HEK293 (cell line): ENCODE data around the gene PPP1R9B.

Source experiments
- CTCF ChIA-PET: fragments of 350-600 bp; formaldehyde crosslinking; extraction: SDS; loops from one replicate; lab custom pipeline; 2021; ENCODE audit warnings: antibody characterized with exemption; lab: Yijun Ruan, JAX
- POLR2A ChIA-PET: fragments of 300-600 bp; formaldehyde crosslinking; extraction: SDS; loops from one replicate; lab custom pipeline; 2020; ENCODE audit warnings: antibody characterized with exemption, inconsistent platforms; lab: Yijun Ruan, JAX
- H3K27ac ChIP-seq: fragments of 200-500 bp; sonication (Bioruptor generic); 2 replicates; pipeline ENCODE4 v1.5.1; 2014; ENCODE audit warnings: low read depth, low read length, control low read depth, inconsistent platforms; ENCODE audit errors: extremely low read depth
- H3K36me3 ChIP-seq, 2 experiments: fragments of 200-500 bp in 1 of 2; sonication (Bioruptor generic) in 1 of 2; 1 replicate in 1 of 2; 2 replicates in 1 of 2; pipeline ENCODE4 v1.5.1; 2014 to 2017; ENCODE audit warnings: inconsistent platforms in 2 of 2, low read length in 2 of 2; ENCODE audit not compliant: control insufficient read depth in 2 of 2, insufficient read depth in 1 of 2
- H3K4me1 ChIP-seq: fragments of 200-500 bp; sonication (Bioruptor generic); 2 replicates; pipeline ENCODE4 v1.5.1; 2014; ENCODE audit warnings: mild to moderate bottlenecking, low read length, inconsistent platforms; ENCODE audit not compliant: control insufficient read depth, insufficient read depth
- H3K4me3 ChIP-seq: 2 replicates; pipeline ENCODE4 v1.5.1; 2011; ENCODE audit warnings: low read depth, mild to moderate bottlenecking, control low read depth, low read length, moderate library complexity
- H3K9me3 ChIP-seq: fragments of 200-500 bp; sonication (Bioruptor generic); 2 replicates; pipeline ENCODE4 v1.5.1; 2014; ENCODE audit warnings: low read depth, low read length, inconsistent platforms; ENCODE audit not compliant: control insufficient read depth, insufficient read depth
- EGR2 ChIP-seq: fragments of 450-650 bp; formaldehyde crosslinking; IDR thresholded peaks from 2 replicates; pipeline ENCODE4 v1.5.1; 2016; ENCODE audit warnings: low read depth, missing biosample characterization, missing genetic modification characterization
- GLIS2 ChIP-seq: fragments of 450-650 bp; formaldehyde crosslinking; IDR thresholded peaks from 2 replicates; pipeline ENCODE4 v1.5.1; 2016; ENCODE audit warnings: missing biosample characterization, missing genetic modification characterization
- HOXD13 ChIP-seq: sonication (generic); formaldehyde crosslinking; IDR thresholded peaks from 2 replicates; pipeline ENCODE4 v1.8.0; 2022; ENCODE audit warnings: missing genetic modification reagents, borderline replicate concordance
- KLF16 ChIP-seq: fragments of 450-650 bp; formaldehyde crosslinking; IDR thresholded peaks from 2 replicates; pipeline ENCODE4 v1.5.1; 2017; ENCODE audit warnings: missing biosample characterization, missing genetic modification characterization
- KLF8 ChIP-seq: fragments of 450-650 bp; formaldehyde crosslinking; IDR thresholded peaks from 2 replicates; pipeline ENCODE4 v1.5.1; 2016; ENCODE audit warnings: missing biosample characterization, missing genetic modification characterization
- KLF9 ChIP-seq: fragments of 450-650 bp; formaldehyde crosslinking; IDR thresholded peaks from 2 replicates; pipeline ENCODE4 v1.5.1; 2016; ENCODE audit warnings: missing biosample characterization, missing genetic modification characterization, low read depth
- PATZ1 ChIP-seq: fragments of 450-650 bp; formaldehyde crosslinking; IDR thresholded peaks from 2 replicates; pipeline ENCODE4 v1.5.1; 2016; ENCODE audit warnings: missing biosample characterization, missing genetic modification characterization
- SP2 ChIP-seq: fragments of 450-650 bp; formaldehyde crosslinking; IDR thresholded peaks from 2 replicates; pipeline ENCODE4 v1.5.1; 2016; ENCODE audit warnings: missing biosample characterization, missing genetic modification characterization
- ZBTB1 ChIP-seq: fragments of 450-650 bp; formaldehyde crosslinking; IDR thresholded peaks from 2 replicates; pipeline ENCODE4 v1.5.1; 2016; ENCODE audit warnings: missing biosample characterization, missing genetic modification characterization
- ZBTB17 ChIP-seq: fragments of 450-650 bp; formaldehyde crosslinking; IDR thresholded peaks from 2 replicates; pipeline ENCODE4 v1.5.1; 2016; ENCODE audit warnings: missing biosample characterization, missing genetic modification characterization
- ZBTB20 ChIP-seq: fragments of 450-650 bp; formaldehyde crosslinking; IDR thresholded peaks from 2 replicates; pipeline ENCODE4 v1.5.1; 2016; ENCODE audit warnings: missing biosample characterization, missing genetic modification characterization
- ZFHX2 ChIP-seq: fragments of 450-650 bp; formaldehyde crosslinking; conservative IDR thresholded peaks from 2 replicates; pipeline ENCODE4 v1.5.1; 2016; ENCODE audit warnings: missing biosample characterization, missing genetic modification characterization
- ZIC2 ChIP-seq: fragments of 450-650 bp; formaldehyde crosslinking; IDR thresholded peaks from 2 replicates; pipeline ENCODE4 v1.5.1; 2016; ENCODE audit warnings: missing biosample characterization, missing genetic modification characterization
- ZNF2 ChIP-seq: fragments of 450-650 bp; formaldehyde crosslinking; IDR thresholded peaks from 2 replicates; pipeline ENCODE4 v1.5.1; 2016; ENCODE audit warnings: missing biosample characterization, missing genetic modification characterization
- ZNF202 ChIP-seq: fragments of 450-650 bp; formaldehyde crosslinking; IDR thresholded peaks from 2 replicates; pipeline ENCODE4 v1.5.1; 2016; ENCODE audit warnings: missing biosample characterization, missing genetic modification characterization, borderline replicate concordance
- ZNF423 ChIP-seq: fragments of 450-650 bp; formaldehyde crosslinking; IDR thresholded peaks from 2 replicates; pipeline ENCODE4 v1.5.1; 2016; ENCODE audit warnings: missing biosample characterization, missing genetic modification characterization
- ZNF610 ChIP-seq: fragments of 450-650 bp; formaldehyde crosslinking; IDR thresholded peaks from 2 replicates; pipeline ENCODE4 v1.5.1; 2016; ENCODE audit warnings: missing biosample characterization, missing genetic modification characterization, borderline replicate concordance
- ZNF658 ChIP-seq: fragments of 450-650 bp; formaldehyde crosslinking; IDR thresholded peaks from 2 replicates; pipeline ENCODE4; 2016; ENCODE audit warnings: missing biosample characterization, missing genetic modification characterization
- ZSCAN16 ChIP-seq: fragments of 450-650 bp; formaldehyde crosslinking; IDR thresholded peaks from 2 replicates; pipeline ENCODE4 v1.5.1; 2016; ENCODE audit warnings: missing biosample characterization, missing genetic modification characterization
- ZSCAN4 ChIP-seq: fragments of 450-650 bp; formaldehyde crosslinking; IDR thresholded peaks from 2 replicates; pipeline ENCODE4 v1.5.1; 2017; ENCODE audit warnings: missing biosample characterization, missing genetic modification characterization
- ZXDB ChIP-seq: fragments of 450-650 bp; formaldehyde crosslinking; IDR thresholded peaks from 2 replicates; pipeline ENCODE4 v1.5.1; 2016; ENCODE audit warnings: missing biosample characterization, missing genetic modification characterization
- TF ChIP-seq, protein P1 (sequence below): fragments of 450-650 bp; formaldehyde crosslinking; IDR thresholded peaks from 2 replicates; pipeline ENCODE4; 2016; ENCODE audit warnings: missing biosample characterization, missing genetic modification characterization
- TF ChIP-seq, protein P2 (sequence below): fragments of 450-650 bp; formaldehyde crosslinking; optimal IDR thresholded peaks from 2 replicates; pipeline ENCODE3; 2016; ENCODE audit warnings: missing biosample characterization, mild to moderate bottlenecking, missing genetic modification characterization
- TF ChIP-seq, protein P3 (sequence below): fragments of 450-650 bp; formaldehyde crosslinking; IDR thresholded peaks from 2 replicates; pipeline ENCODE4 v1.5.1; 2016; ENCODE audit warnings: missing biosample characterization, missing genetic modification characterization

The PPP1R9B gene

GRCh38 chr17:50149091-50149416, 1.4 kb downstream of the PPP1R9B start:
- POLR2A ChIA-PET: interaction anchor here (1.4 to 1.7 kb wide), 2 partner anchors 10 to 13 kb away, joined by 9 to 10 read pairs; no protein-coding TSS in a partner anchor
- peaks cover 15% of the 10 kb centered on the region for H3K4me1 ChIP-seq
- peak overlapping the region; percentile 93 for H3K27ac ChIP-seq
- peak overlapping the region; percentile 77 for H3K4me3 ChIP-seq
- H3K36me3 ChIP-seq: peaks cover 5 to 37% of the 10 kb centered on the region in 2 experiments; a peak in 2 of 3 replicates
- H3K9me3 ChIP-seq: no peaks in the 10 kb centered on the region
- TF ChIP-seq, protein P1, sequence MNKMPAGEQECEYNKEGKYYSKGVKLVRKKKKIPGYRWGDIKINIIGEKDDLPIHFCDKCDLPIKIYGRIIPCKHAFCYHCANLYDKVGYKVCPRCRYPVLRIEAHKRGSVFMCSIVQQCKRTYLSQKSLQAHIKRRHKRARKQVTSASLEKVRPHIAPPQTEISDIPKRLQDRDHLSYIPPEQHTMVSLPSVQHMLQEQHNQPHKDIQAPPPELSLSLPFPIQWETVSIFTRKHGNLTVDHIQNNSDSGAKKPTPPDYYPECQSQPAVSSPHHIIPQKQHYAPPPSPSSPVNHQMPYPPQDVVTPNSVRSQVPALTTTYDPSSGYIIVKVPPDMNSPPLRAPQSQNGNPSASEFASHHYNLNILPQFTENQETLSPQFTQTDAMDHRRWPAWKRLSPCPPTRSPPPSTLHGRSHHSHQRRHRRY: no peak
- TF ChIP-seq PATZ1 (0 out of 2 replicates have a peak, but pooled peaks have one; percentile 6), HOXD13 (no peak), EGR2 (peak; percentile 52; the same call in 1 of the 2 replicates), ZFHX2 (peak; percentile 53; the same call in 1 of the 2 replicates), ZXDB (tag by site-specific recombination) (peak; percentile 54; the same call in 1 of the 2 replicates), KLF16 (peak; percentile 12; the same call in 1 of the 2 replicates)
- CTCF ChIA-PET: interaction anchor here (0.6 to 7.4 kb wide), 6 partner anchors 7 to 679 kb away, joined by 5 to 105 read pairs (median 24); partner anchors contain the start of gene PDK2

GRCh38 chr17:50148226-50149090, 2.0 kb downstream of the PPP1R9B start:
- Histone ChIP-seq H3K4me1 (peaks cover 15% of the 10 kb centered on the region), H3K4me3 (peak overlapping the region; percentile 77), H3K36me3 (peaks cover 5 to 43% of the 10 kb centered on the region in 2 experiments; a peak in 2 of 3 replicates), H3K27ac (peak overlapping the region; percentile 75), H3K9me3 (no peaks in the 10 kb centered on the region)
- CTCF ChIA-PET: interaction anchor here (0.6 to 7.4 kb wide), 10 partner anchors 7 to 149 kb away, joined by 3 to 105 read pairs (median 4); partner anchors contain the start of genes PDK2 and SGCA
- POLR2A ChIA-PET: interaction anchor here (0.6 to 1.7 kb wide), 5 partner anchors 9 to 521 kb away, joined by 3 to 10 read pairs (median 6); no protein-coding TSS in a partner anchor
- TF ChIP-seq ZBTB20 (tag by site-specific recombination) (peak; percentile 48), ZNF423 (tag by site-specific recombination) (0 out of 2 replicates have a peak, but pooled peaks have one; percentile 14), ZNF2 (no peak), ZNF610 (tag by site-specific recombination) (no peak), ZNF202 (tag by site-specific recombination) (no peak), SP2 (tag by site-specific recombination) (peak; percentile 72), ZSCAN16 (tag by site-specific recombination) (no peak), KLF8 (tag by site-specific recombination) (peak; percentile 66), KLF9 (tag by site-specific recombination) (peak; percentile 91), ZIC2 (tag by site-specific recombination) (peak; percentile 74), ZBTB1 (no peak), KLF16 (peak; percentile 38; the same call in 1 of the 2 replicates), ZNF658 (tag by site-specific recombination) (no peak), ZFHX2 (peak; percentile 67), PATZ1 (peak; percentile 67; the same call in 1 of the 2 replicates), ZBTB17 (peak; percentile 40), GLIS2 (peak; percentile 95), ZSCAN4 (tag by site-specific recombination) (no peak)
- TF ChIP-seq, protein P2, sequence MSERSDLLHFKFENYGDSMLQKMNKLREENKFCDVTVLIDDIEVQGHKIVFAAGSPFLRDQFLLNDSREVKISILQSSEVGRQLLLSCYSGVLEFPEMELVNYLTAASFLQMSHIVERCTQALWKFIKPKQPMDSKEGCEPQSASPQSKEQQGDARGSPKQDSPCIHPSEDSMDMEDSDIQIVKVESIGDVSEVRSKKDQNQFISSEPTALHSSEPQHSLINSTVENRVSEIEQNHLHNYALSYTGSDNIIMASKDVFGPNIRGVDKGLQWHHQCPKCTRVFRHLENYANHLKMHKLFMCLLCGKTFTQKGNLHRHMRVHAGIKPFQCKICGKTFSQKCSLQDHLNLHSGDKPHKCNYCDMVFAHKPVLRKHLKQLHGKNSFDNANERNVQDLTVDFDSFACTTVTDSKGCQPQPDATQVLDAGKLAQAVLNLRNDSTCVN (tag by site-specific recombination): peak; percentile 28
- TF ChIP-seq, protein P3, sequence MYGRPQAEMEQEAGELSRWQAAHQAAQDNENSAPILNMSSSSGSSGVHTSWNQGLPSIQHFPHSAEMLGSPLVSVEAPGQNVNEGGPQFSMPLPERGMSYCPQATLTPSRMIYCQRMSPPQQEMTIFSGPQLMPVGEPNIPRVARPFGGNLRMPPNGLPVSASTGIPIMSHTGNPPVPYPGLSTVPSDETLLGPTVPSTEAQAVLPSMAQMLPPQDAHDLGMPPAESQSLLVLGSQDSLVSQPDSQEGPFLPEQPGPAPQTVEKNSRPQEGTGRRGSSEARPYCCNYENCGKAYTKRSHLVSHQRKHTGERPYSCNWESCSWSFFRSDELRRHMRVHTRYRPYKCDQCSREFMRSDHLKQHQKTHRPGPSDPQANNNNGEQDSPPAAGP (tag by site-specific recombination): peak; percentile 67; the same call in 1 of the 2 replicates
